ENCODE results near the gene RRP36.
A peak's percentile ranks its signal among the peaks of the same experiment; 100 is the strongest.

The RRP36 gene

DNA sequence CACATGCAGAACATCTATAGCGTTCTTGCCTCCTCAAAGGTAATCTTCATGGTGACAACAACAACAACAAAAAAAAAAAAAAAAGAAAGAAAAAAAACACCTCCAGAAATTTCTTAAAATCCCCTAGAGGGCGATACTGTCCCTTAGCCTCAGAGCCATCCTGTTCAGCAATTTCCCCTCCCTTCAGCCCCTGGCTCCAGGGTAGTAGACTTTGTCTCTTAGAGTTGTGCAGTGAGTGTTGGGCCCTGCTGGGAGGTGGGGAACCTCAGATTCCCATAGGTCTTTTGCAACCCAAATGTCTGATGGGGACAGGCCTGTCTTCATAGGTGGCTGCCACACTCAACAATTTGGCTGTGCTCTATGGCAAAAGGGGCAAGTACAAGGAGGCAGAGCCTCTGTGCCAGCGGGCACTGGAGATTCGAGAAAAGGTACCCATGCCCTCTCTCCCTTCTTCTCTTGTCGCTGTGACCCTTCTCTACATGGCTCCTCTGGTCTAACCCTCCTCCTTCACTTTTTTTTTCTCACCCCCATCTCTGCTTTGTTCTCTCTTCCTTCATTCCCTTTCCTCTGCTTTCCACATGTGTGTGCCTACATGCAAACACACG is 48.7 kb downstream of the RRP36 start:
- peak; percentile 80 for DNase-seq (ENCODE audit: low spot score)

DNA sequence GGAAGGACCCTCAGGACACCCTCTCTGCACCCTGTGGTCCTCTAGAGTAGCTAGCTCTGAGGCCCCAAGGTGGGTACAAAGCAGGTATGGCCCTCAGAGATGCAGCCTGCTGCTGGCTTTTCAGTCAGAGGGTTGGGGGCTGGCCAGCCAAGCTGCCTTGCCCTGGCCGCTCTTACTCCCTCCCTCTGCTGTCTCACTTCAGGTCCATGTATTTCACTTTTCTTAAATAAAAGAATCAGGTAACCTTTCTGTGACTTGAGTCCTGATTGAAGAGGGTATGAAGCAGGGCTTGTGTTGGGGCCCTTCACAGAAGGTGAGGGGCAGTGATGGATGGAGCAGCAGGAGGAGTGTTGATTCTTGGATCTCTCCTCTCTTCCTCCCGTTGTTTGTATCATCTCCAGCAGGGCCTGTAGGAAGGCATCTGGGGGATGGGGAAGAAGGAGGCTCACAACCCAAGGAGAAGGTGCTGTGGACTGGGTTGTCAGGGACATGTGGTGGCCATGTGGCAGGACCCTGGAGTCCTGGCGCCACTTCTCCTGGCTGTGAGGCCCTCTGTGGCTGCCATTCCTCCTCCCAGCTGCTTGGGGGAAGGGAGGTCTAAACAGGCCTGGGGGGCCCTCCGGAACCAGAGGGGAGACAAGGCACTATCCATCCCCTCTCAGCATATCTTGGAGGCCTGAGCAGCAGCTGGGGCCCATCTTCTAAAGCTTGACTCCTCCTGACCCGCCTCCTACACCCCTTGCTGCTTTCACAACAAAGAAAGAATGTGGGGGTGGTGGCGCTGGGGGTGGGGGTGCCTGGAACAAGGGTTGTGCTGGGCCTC is 53.6 kb downstream of the RRP36 start:
- DNase-seq (ENCODE audit: low spot score): peak; percentile 68

DNA sequence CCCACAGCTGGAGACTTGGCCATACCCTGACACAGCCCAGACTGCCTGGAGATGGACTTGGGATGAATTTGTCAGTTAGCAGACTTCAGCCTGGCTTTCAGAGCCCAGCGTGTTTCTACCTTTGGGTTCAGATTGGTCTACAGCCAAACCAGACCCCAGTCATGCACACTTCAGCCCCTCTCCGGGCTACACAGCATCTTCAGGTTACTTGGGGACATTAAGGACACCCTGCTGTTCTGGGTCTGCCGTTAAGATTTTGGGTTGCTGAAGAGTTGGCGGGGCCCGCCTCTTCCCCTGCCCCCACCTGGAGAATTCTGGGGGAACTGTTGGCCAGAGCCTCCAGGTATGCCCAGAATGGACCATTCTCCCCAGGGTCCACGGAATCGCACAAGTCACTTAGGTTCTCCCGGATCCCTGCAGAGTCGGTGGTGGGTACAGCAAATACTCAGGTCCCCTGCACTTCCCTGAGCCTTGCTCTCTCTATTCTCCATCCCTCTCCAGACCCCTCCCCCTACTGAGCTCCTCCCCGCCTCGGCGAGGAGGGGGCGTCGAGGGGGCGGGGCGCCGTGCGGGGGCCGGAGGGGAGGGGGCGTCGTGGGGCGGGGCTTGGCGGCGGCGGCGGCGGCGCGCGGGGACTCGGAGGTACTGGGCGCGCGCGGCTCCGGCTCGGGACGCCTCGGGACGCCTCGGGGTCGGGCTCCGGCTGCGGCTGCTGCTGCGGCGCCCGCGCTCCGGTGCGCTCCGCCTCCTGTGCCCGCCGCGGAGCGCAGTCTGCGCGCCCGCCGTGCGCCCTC is 54.4 kb downstream of the RRP36 start, which contains the start of gene PTK7:
TSS of gene PTK7 (plus strand) at position 645 of the 794 bp plus-strand sequence. CDS start 175 bp downstream, outside the sequence.
- peak; percentile 73 for DNase-seq (ENCODE audit: low spot score)

DNA sequence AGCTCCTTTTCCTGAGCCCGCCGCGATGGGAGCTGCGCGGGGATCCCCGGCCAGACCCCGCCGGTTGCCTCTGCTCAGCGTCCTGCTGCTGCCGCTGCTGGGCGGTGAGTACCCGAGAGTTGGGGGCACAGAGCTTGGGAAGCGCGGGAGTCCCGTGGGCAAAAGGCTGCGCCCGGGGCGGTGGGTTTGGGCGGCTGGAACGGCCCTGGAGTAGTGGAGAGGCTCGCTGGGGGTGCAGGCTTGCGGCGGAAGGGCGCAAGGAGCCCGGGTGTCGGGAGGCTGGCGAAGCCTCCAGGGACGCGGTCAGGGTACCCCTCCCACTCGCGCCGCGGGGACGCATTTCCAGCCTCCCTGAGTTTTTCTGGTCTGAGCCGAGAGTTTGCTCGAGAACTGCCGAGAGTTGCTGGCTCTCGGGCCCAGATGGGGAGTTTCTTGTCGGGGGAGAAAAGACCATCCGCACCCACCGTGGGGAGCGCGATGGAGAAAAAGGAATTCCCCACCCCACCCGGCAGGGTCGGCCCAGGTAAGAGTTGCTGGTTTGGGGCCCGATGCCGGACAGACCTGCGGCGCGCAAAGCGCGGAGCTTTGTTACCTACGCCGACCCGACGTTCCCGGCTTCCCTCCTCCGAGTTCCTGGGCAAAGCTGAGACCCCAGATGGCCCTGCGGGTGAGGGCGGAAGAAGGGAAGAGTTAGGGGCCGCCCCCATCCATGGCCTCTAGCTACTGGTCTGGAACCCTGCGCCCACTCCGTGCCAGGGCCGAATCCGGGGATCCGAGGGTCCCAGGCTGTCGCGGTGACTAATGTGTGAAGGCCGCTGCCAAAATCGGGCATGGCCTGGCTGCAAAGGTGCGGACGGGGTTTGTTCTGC is 55.3 kb downstream of the RRP36 start:
- DNase-seq (ENCODE audit: low spot score): peak; percentile 39

DNA sequence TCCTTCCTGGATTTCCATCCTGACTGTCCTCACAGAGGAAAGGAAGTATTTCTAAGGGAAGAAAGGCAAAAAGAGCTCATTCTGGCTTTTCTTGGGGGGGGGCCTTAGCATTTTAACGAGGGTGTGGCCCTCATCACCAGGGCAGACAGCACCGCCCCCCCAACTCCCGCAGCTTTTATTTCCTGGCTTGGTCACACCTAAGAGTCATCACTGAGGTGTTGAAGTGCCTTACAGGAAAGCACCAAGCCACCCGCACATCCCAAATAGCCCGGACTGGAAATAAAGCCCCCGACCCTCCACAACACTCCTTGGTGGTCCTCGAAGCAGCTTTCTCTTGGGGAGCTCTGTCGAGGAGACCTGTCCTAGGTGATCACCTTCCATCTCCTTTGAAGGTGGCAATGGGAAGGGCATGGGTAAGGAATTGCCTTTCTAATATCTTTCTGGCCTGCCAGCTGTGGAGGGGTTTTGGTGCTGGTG is 55.9 kb downstream of the RRP36 start:
- DNase-seq (ENCODE audit: low spot score): no peak

DNA sequence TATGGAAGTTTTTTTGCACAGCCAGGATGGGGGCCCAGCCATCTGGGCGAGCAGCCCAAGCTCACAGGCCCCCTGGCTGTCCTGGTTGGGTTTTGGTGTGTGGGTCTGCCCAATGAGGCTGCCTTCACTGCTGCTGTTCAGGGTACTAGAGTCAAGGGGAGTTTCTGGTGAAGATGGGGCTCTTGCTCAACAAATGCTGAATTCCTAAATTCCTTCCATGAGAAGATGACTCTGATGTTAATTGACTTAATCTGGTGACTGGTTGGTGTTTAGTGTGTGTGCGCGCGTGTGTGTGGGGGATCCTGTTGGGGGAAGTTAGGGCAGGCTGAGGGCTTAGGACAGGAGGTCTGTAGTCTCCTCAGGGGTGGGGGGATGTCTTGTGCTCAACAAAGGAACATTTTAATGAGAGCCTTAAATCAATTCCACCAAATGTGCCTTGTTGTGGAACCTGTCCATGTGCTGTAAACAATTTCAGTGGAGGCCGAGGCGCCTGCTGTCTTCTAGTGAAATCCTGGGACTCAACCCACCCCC is 56.6 kb downstream of the RRP36 start:
- DNase-seq (ENCODE audit: low spot score): peak; percentile 60

DNA sequence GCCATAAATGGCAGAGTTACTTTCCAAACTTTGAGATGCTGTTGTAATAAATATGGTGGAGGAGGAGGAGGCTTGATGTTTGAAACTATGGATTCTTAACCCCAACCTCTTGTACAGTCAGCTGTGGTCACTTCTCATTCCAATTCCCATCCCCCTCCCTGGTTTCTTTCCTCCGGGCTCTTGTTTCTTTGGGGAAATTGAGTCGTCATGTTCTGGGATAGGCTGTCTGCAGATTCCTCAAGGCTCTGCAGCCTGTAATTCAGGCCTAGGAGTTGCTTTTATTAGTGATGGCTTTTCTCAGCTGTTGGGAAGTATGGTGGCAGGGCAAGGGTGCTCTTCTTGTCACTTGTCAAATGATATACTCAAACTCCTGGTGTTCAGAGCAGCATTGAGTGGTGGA is 57.3 kb downstream of the RRP36 start:
- DNase-seq (ENCODE audit: low spot score): peak; percentile 35

Measured in AG20443 (cell line).